Endodermal cell (in vitro differentiated cells): ENCODE results near the gene TSSK6. TPM values are rescaled to one million over a fixed set of nuclear protein-coding genes. Genes with fewer than 3 reads are reported as not detected.

Source experiments
- DNase-seq: peaks from one replicate; pipeline ENCODE4 v3.0.0-alpha.2; 2017
- H3K27ac ChIP-seq: 2 replicates; pipeline ENCODE4 v1.5.1; 2013; ENCODE audit warnings: mild to moderate bottlenecking, low read depth, low read length, moderate library complexity
- H3K27me3 ChIP-seq: 2 replicates; pipeline ENCODE4 v1.6.1; 2013; ENCODE audit warnings: mild to moderate bottlenecking, low read length, moderate library complexity; ENCODE audit not compliant: insufficient read depth, control insufficient read depth, poor library complexity, severe bottlenecking
- H3K36me3 ChIP-seq: 2 replicates; pipeline ENCODE4 v1.7.0; 2013; ENCODE audit warnings: mild to moderate bottlenecking, low read length, moderate library complexity; ENCODE audit not compliant: control insufficient read depth, insufficient read depth
- H3K4me1 ChIP-seq: one replicate; pipeline ENCODE4 v1.7.0; 2013; ENCODE audit warnings: low read length; ENCODE audit not compliant: control insufficient read depth, insufficient read depth
- H3K4me3 ChIP-seq: 2 replicates; pipeline ENCODE4 v1.5.1; 2013; ENCODE audit warnings: mild to moderate bottlenecking, low read length, moderate library complexity
- H3K9ac ChIP-seq: 2 replicates; pipeline ENCODE4 v1.6.1; 2013; ENCODE audit warnings: mild to moderate bottlenecking, low read length, moderate library complexity; ENCODE audit not compliant: poor library complexity, severe bottlenecking; ENCODE audit errors: extremely low read depth
- H3K9me3 ChIP-seq: 2 replicates; pipeline ENCODE4 v1.6.1; 2013; ENCODE audit warnings: mild to moderate bottlenecking, low read length, moderate library complexity; ENCODE audit not compliant: control insufficient read depth
- H3K27ac Mint-ChIP-seq: 2 replicates; pipeline ENCODE4 v1.8.0; 2020; ENCODE audit warnings: mixed read lengths
- H3K27me3 Mint-ChIP-seq: 2 replicates; pipeline ENCODE4 v1.8.0; 2021; ENCODE audit warnings: mild to moderate bottlenecking, mixed read lengths; ENCODE audit not compliant: insufficient read depth
- H3K36me3 Mint-ChIP-seq: 2 replicates; pipeline ENCODE4 v1.8.0; 2020; ENCODE audit warnings: low read depth, mixed read lengths
- H3K4me1 Mint-ChIP-seq: 2 replicates; pipeline ENCODE4 v1.8.0; 2020; ENCODE audit warnings: mixed read lengths
- H3K4me3 Mint-ChIP-seq: 2 replicates; pipeline ENCODE4 v1.8.0; 2020; ENCODE audit warnings: mild to moderate bottlenecking, moderate library complexity, mixed read lengths
- H3K9me3 Mint-ChIP-seq: 2 replicates; pipeline ENCODE4 v1.8.0; 2020; ENCODE audit warnings: mild to moderate bottlenecking, mixed read lengths
- WGBS, 2 experiments: methylation state at CpG; one replicate each; pipeline versions ENCODE4 v1.1.5 to v1.1.7; 2013; ENCODE audit warnings: missing lambda C conversion rate in 2 of 2, mixed read lengths in 1 of 2; ENCODE audit not compliant: insufficient coverage in 1 of 2, insufficient read length in 1 of 2; 5-methylcytosine and 5-hydroxymethylcytosine counted together
- total RNA-seq, 2 donors: library from RNA; stranded (reverse); fragmentation: NEBNext Ultra II Directional in 1 of 2; extraction: Animal tissue kit (Norgen Biotek cat#: 25700) in 1 of 2; gene quantifications; 2 replicates in 1 of 2; 3 replicates in 1 of 2; pipeline ENCODE4 v1.2.1, GENCODE V29; 2021
- TF ChIP-seq, protein P1 (sequence below): fragments of 200-600 bp; sonication (generic); conservative IDR thresholded peaks from 2 replicates; pipeline ENCODE4 v1.5.0; 2021; ENCODE audit warnings: antibody characterized with exemption, mild to moderate bottlenecking

TSSK6 gene
- total RNA-seq, 2 donors from 2014 or later, result 2.9 to 5.0 TPM

DNA sequence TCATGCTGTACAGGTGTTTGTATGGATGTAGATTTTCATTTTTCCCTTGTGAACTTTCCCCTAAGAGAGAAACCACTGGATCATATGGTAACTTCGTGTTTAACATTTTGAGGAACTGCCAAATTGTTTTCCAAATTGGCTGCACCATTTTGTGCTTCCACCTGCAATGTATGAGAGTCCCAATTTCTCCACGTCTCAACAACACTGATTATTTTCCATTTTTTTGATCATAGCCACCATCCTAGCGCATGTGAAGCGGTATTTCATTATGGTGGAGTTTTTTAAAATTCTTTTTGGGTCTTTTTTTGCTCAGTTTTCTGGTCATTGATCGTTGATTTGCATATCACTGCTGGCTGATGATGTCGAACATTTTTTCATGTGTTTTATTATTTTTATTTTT, 5.6 kb upstream of the TSSK6 start:
- no peak for DNase-seq
- Histone ChIP-seq H3K4me3 (no peak overlapping the region), H3K4me1 (no peaks in the 10 kb centered on the region), H3K9me3 (no peaks in the 10 kb centered on the region), H3K27me3 (no peaks in the 10 kb centered on the region), H3K27ac (no peak overlapping the region), H3K9ac (no peak overlapping the region), H3K36me3 (peaks cover 45% of the 10 kb centered on the region)
- Mint-ChIP-seq H3K27ac (no peak overlapping the region), H3K36me3 (peaks cover 41% of the 10 kb centered on the region), H3K4me3 (no peak overlapping the region), H3K27me3 (no peaks in the 10 kb centered on the region), H3K4me1 (peaks cover 4% of the 10 kb centered on the region), H3K9me3 (peaks cover 2% of the 10 kb centered on the region)
- TF ChIP-seq, protein P1, sequence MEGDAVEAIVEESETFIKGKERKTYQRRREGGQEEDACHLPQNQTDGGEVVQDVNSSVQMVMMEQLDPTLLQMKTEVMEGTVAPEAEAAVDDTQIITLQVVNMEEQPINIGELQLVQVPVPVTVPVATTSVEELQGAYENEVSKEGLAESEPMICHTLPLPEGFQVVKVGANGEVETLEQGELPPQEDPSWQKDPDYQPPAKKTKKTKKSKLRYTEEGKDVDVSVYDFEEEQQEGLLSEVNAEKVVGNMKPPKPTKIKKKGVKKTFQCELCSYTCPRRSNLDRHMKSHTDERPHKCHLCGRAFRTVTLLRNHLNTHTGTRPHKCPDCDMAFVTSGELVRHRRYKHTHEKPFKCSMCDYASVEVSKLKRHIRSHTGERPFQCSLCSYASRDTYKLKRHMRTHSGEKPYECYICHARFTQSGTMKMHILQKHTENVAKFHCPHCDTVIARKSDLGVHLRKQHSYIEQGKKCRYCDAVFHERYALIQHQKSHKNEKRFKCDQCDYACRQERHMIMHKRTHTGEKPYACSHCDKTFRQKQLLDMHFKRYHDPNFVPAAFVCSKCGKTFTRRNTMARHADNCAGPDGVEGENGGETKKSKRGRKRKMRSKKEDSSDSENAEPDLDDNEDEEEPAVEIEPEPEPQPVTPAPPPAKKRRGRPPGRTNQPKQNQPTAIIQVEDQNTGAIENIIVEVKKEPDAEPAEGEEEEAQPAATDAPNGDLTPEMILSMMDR, result no peak
- 89 to 97% methylated on average over 4 to 6 of the region's 6 CpGs for WGBS, 2 experiments

DNA sequence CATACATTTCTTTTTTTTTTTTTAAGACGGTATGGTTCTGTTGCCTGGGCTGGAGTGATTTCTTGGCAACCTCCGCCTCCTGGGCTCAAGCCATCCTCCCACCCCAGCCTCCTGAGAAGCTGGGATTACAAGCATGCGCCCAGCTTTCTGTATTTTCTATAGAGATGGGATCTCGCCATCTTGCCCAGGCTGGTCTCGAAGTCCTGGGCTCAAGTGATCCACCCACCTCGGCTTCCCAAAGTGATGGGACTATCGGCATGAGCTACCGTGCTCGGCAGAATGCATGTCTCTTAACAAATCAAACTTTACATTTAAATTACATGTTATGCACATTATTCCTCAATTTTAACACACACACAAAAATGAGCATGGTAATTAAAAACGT, 1.9 kb upstream of the TSSK6 start:
- DNase-seq, result no peak
- H3K4me1 ChIP-seq, result no peaks in the 10 kb centered on the region
- Mint-ChIP-seq H3K27ac (no peak overlapping the region), H3K4me3 (peak overlapping the region; percentile 87), H3K27me3 (no peaks in the 10 kb centered on the region), H3K4me1 (no peaks in the 10 kb centered on the region), H3K36me3 (peaks cover 30% of the 10 kb centered on the region), H3K9me3 (peaks cover 2% of the 10 kb centered on the region)
- 96 to 100% methylated on average over 7 to 10 of the region's 10 CpGs for WGBS, 2 experiments
- TF ChIP-seq, protein P1, result no peak
- H3K9ac ChIP-seq, result peak overlapping the region; percentile 79
- H3K27ac ChIP-seq, result no peak overlapping the region
- H3K9me3 ChIP-seq, result no peaks in the 10 kb centered on the region
- peak overlapping the region; percentile 98 for H3K4me3 ChIP-seq
- no peaks in the 10 kb centered on the region for H3K27me3 ChIP-seq
- H3K36me3 ChIP-seq, result peaks cover 27% of the 10 kb centered on the region

DNA sequence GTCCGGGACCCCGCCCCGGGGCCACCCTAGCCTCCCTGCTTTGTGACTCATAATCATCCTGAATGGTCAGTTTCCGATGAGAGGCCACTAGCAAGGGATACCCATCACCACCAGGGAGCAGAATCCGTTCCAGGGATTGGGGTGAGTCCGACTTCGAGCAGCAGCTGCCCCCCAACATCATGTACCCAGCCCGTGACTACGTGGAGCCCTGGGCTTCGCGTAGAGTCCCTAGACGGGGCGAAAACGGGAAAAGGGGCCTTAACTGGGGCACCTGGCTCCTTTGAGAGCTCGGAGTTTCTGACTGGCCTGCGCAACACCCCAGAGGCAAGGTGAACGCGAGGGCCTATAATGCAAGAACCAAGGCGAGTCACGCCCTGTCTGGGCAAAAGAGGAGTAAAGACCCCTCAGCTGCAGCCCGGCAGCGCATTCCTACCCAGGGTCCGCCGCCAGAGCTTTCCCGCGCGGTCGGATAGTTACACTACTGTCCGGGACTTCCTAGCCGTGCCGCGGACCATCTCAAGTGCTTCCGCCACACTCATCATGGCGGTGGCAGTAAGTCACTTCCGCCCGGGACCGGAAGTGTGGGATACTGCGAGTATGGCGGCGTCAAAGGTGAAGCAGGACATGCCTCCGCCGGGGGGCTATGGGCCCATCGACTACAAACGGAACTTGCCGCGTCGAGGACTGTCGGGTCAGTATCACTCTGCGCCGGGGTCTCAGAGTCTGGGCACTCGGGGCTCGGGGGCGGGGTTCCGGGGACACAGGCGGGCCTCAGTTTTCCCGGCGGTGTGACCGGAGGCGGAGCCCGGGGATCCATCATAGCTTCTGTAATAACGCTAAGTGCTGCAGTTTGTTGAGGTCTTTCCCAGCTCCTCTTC, 533 bp upstream of the TSSK6 start, which contains the start of gene NDUFA13:
NDUFA13 (plus strand) TSS at position 584 of the 878 bp plus-strand sequence; CDS start at position 598, 14 bp downstream.
- TF ChIP-seq, protein P1, result peak; percentile 34
- Mint-ChIP-seq H3K9me3 (no peaks in the 10 kb centered on the region), H3K4me1 (no peaks in the 10 kb centered on the region), H3K4me3 (peak within 1 kb of the TSS; percentile 87), H3K36me3 (peaks cover 23% of the 10 kb centered on the region), H3K27ac (peak within 1 kb of the TSS; percentile 96), H3K27me3 (no peaks in the 10 kb centered on the region)
- Histone ChIP-seq H3K9ac (peak within 1 kb of the TSS; percentile 79), H3K27ac (no peak within 1 kb of the TSS), H3K4me3 (peak within 1 kb of the TSS; percentile 98), H3K36me3 (peaks cover 25% of the 10 kb centered on the region), H3K9me3 (no peaks in the 10 kb centered on the region), H3K27me3 (no peaks in the 10 kb centered on the region), H3K4me1 (no peaks in the 10 kb centered on the region)
- peak; percentile 99 for DNase-seq
- WGBS, 2 experiments, result 11 to 12% methylated on average over 45 to 61 of the region's 61 CpGs
